C4-2B (cell line): ENCODE measurements around the gene VPS13D.

Source experiments
- H3K27ac ChIP-seq: fragments of 450-650 bp; 2 replicates; pipeline ENCODE4 v1.5.1; 2017
- CTCF ChIP-seq: fragments of 450-650 bp; conservative IDR thresholded peaks from 2 replicates; pipeline ENCODE4 v1.5.1; 2017; ENCODE audit warnings: mild to moderate bottlenecking
- ZFX ChIP-seq: fragments of 450-650 bp; IDR thresholded peaks from 2 replicates; pipeline ENCODE4 v1.6.1; 2017

The VPS13D gene

GRCh38 chr1:12340544-12340930, 110.7 kb downstream of the VPS13D start:
- H3K27ac ChIP-seq = no peak overlapping the region
- no peak for TF ChIP-seq CTCF
- no peak for TF ChIP-seq ZFX

GRCh38 chr1:12341667-12342066, 111.8 kb downstream of the VPS13D start:
- no peak overlapping the region for H3K27ac ChIP-seq
- TF ChIP-seq ZFX (no peak), CTCF (no peak)

- TF ChIP-seq CTCF (no peak), ZFX (no peak)
- H3K27ac ChIP-seq = no peak overlapping the region
These were observed 112.7 kb downstream of the VPS13D start for GRCh38 chr1:12342401-12343003.

DNA sequence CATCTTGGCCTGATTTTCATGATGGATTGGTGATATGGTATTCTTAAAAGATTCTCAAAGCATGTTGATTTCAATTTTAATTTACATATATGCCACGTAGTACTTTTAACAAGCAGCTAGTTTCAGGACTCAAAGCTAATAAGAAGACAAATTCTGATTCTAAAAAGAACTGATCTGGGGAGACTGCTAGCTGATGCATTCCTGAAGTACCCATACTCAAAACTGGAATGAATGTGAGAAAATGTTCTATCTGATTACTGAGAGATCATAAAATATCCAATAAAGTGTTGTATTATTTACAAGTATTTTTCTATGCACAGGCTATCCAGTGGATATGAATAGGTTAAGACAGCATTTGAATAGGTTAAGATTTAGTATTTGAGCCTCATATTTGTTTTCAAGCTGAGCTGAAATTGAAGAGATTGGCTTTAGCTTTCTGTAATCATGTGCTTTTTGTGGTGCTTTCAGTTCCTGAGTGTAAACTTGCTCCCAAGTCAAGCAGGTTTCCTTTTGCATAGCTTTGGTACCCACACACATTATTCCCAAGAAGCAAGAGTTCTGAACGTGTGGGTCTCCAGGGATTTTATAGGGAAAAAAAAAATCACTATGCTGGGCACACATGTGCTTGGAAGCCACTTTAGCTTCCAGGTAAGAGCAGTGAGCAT, 114.1 kb downstream of the VPS13D start:
- no peak overlapping the region for H3K27ac ChIP-seq
- TF ChIP-seq CTCF (no peak), ZFX (no peak)

DNA sequence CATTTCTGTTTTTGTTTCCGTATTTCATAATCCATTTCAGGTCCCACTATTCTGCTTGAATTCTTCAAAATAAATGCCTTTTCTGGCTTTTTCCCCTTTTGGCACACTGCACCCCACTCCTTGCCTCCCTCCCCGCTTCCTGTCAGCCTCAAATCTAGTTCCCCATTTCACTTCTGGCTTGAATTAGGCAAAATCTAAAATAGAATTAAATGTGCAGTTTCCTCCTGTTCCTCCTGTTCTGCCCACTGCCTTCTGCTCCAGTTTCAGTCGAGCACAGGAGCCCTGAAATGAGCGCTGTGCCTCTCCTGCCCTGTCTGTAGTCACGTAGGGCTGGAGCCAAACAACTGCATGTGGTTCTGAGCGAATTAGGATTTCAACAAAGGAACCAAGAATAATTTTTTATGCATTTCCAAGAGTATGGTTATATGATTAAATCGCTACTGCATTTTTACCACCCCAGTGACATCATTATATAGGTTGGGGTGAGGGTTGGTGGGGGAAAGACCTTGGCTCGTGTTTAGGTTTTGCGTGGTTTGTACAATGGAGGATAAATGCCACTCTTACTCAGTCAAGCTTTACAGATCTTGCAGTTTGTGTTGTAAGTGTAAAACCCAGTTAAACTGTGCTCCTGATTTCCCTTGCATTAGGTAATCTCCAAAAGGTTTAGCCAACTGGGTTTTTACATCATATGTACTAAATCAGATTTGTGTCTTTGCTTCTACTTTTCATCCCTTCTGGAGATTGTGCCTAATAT, 114.9 kb downstream of the VPS13D start:
- TF ChIP-seq CTCF = no peak
- no peak overlapping the region for H3K27ac ChIP-seq

GRCh38 chr1:12345350-12346217, 115.8 kb downstream of the VPS13D start:
- TF ChIP-seq ZFX (no peak), CTCF (no peak)
- H3K27ac ChIP-seq = no peak overlapping the region
